Tibial artery (tissue), 4 donors: ENCODE data around the gene NXN.

Experiments
- DNase-seq, 2 donors: peaks; one replicate each; pipeline ENCODE4 v3.0.0-alpha.2; 2019
- H3K27ac ChIP-seq, 2 donors: fragments of 200-600 bp; sonication (generic) in 1 of 2; 1 replicate in 1 of 2; 2 replicates in 1 of 2; pipeline ENCODE4 v1.5.1; 2018 to 2019; ENCODE audit warnings: mild to moderate bottlenecking in 1 of 2
- H3K27me3 ChIP-seq, 2 donors: fragments of 200-600 bp; sonication (generic) in 1 of 2; one replicate each; pipeline versions ENCODE4 v1.5.1 to v1.6.0; 2016 to 2019
- H3K36me3 ChIP-seq, 3 donors: fragments of 200-600 bp; sonication (generic) in 2 of 3; one replicate each; pipeline ENCODE4 v1.5.1; 2016 to 2019; ENCODE audit warnings: mild to moderate bottlenecking in 2 of 3
- H3K4me1 ChIP-seq, 4 donors: fragments of 200-600 bp; sonication (generic) in 2 of 4; 1 replicate in 3 of 4; 2 replicates in 1 of 4; pipeline ENCODE4 v1.5.1; 2016 to 2019
- H3K4me3 ChIP-seq, 2 donors: fragments of 200-600 bp; sonication (generic) in 1 of 2; 1 replicate in 1 of 2; 2 replicates in 1 of 2; pipeline ENCODE4 v1.5.1; 2018 to 2019; ENCODE audit warnings: mild to moderate bottlenecking in 2 of 2
- H3K9me3 ChIP-seq, 3 donors: fragments of 200-600 bp; sonication (generic) in 1 of 3; one replicate each; pipeline ENCODE4 v1.5.1; 2016 to 2019
- CTCF ChIP-seq, 2 experiments: fragments of 200-600 bp in 1 of 2; fragments of 450-650 bp in 1 of 2; IDR thresholded peaks; one replicate each; pipeline ENCODE4 v1.5.1; 2017 to 2019; ENCODE audit warnings: antibody characterized with exemption in 2 of 2, mild to moderate bottlenecking in 1 of 2, moderate library complexity in 1 of 2
- intact Hi-C: fragments of 100-400 bp; cut with DNase I; formaldehyde crosslinking; loops from one replicate; pipeline ENCODE4 v1.15.0; 2023; ENCODE audit warnings: low total_unique reads

Gene NXN

GRCh38 chr17:1004769-1005295 is 25.3 kb upstream of the NXN start:
- Histone ChIP-seq H3K4me1 (peaks cover 15 to 95% (median 90%) of the 10 kb centered on the region in 4 donors), H3K27ac (peak overlapping the region; percentile 79 to 83), H3K27me3 (no peaks in the 10 kb centered on the region), H3K4me3 (no peak overlapping the region), H3K9me3 (no peaks in the 10 kb centered on the region), H3K36me3 (peaks cover 30 to 50% (median 42%) of the 10 kb centered on the region in 3 donors)
- no peak for DNase-seq
- intact Hi-C loops: no loop called here
- TF ChIP-seq CTCF (IDR thresholded peaks at IDR 0.05): no peak

- Histone ChIP-seq H3K36me3 (peaks cover 23 to 50% (median 39%) of the 10 kb centered on the region in 3 donors), H3K27me3 (no peaks in the 10 kb centered on the region), H3K4me3 (no peak overlapping the region), H3K27ac (peak overlapping the region; percentile 79 to 83), H3K9me3 (no peaks in the 10 kb centered on the region), H3K4me1 (peaks cover 15 to 89% (median 85%) of the 10 kb centered on the region in 4 donors)
- no peak for TF ChIP-seq CTCF (IDR thresholded peaks at IDR 0.05)
- intact Hi-C loops: no loop called here
- no peak for DNase-seq
Observed at GRCh38 chr17:1003972-1004768, 24.6 kb upstream of the NXN start.

GRCh38 chr17:1003633-1003971 is 24.0 kb upstream of the NXN start:
- peaks cover 23 to 50% (median 38%) of the 10 kb centered on the region in 3 donors for H3K36me3 ChIP-seq
- peak overlapping the region; percentile 79 to 83 for H3K27ac ChIP-seq
- no peak overlapping the region for H3K4me3 ChIP-seq
- intact Hi-C loops: no loop called here
- DNase-seq: no peak
- no peaks in the 10 kb centered on the region for H3K9me3 ChIP-seq
- H3K27me3 ChIP-seq: no peaks in the 10 kb centered on the region
- no peak for TF ChIP-seq CTCF (IDR thresholded peaks at IDR 0.05)
- H3K4me1 ChIP-seq: peaks cover 11 to 85% (median 82%) of the 10 kb centered on the region in 4 donors

- Histone ChIP-seq H3K27me3 (no peaks in the 10 kb centered on the region), H3K4me1 (peaks cover 8 to 85% (median 82%) of the 10 kb centered on the region in 4 donors), H3K27ac (peak overlapping the region; percentile 79 to 83), H3K4me3 (no peak overlapping the region), H3K9me3 (no peaks in the 10 kb centered on the region), H3K36me3 (peaks cover 23 to 50% (median 38%) of the 10 kb centered on the region in 3 donors)
- intact Hi-C loops: no loop called here
- DNase-seq: no peak
- no peak for TF ChIP-seq CTCF (IDR thresholded peaks at IDR 0.05)
Observed at GRCh38 chr17:1002771-1003555, 23.4 kb upstream of the NXN start.

- Histone ChIP-seq H3K36me3 (peaks cover 21 to 50% (median 34%) of the 10 kb centered on the region in 3 donors), H3K27me3 (no peaks in the 10 kb centered on the region), H3K4me1 (peaks cover 11 to 85% (median 82%) of the 10 kb centered on the region in 4 donors), H3K9me3 (no peaks in the 10 kb centered on the region), H3K4me3 (no peak overlapping the region), H3K27ac (peak overlapping the region; percentile 79 to 83)
- intact Hi-C loops: no loop called here
- no peak for DNase-seq
- no peak for TF ChIP-seq CTCF (IDR thresholded peaks at IDR 0.05)
Observed at GRCh38 chr17:1002412-1002753, 22.8 kb upstream of the NXN start.
